GM21381 (cell line): ENCODE data around the gene ZFAND3.
A peak's percentile ranks its signal among the peaks of the same experiment; 100 is the strongest.

ENCODE experiments used
- ATAC-seq: cut with Tn5 transposase; IDR thresholded peaks from one replicate; pipeline ENCODE4 v1.9.1; 2021; ENCODE audit warnings: mild to moderate bottlenecking, moderate library complexity; ENCODE audit not compliant: unreplicated experiment

The ZFAND3 gene

DNA sequence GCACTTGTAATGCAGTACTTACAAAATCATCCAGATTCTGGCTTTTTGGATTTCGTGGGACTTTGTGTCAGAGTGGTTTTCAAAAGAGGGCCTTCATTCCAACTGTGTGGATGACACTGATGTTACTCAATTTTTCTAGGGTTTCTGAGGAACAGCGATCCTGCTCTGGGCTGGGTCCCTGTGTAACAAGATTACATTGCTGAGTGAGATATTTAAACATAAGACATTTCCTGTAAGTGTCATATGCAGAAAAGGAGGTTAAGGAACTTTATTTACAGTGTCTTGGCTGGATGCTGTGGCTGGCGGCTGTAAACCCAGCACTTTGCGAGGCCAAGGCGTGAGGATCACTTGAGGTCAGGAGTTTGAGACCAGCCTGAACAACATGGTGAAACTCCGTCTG is 6.7 kb downstream of the ZFAND3 start:
- no peak for ATAC-seq

DNA sequence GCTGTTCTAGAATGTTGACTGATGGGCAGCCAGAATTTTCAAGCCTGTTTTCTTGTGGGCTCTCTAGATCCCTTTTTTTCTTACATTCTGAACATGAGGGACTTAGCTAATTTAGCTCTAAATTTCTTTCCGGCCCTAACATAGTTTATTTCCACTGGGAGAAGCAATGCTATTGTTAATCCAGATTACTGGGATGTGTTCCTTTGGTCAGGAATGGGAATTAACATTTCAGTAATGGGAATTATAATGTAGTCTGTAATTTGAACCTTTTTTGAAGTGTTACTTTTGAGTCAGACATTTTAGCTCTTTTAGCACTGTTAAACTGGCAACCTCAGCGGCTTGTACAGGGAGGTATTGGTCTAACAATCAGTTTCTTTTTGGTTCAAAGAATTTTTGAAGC is 7.5 kb downstream of the ZFAND3 start:
- no peak for ATAC-seq

DNA sequence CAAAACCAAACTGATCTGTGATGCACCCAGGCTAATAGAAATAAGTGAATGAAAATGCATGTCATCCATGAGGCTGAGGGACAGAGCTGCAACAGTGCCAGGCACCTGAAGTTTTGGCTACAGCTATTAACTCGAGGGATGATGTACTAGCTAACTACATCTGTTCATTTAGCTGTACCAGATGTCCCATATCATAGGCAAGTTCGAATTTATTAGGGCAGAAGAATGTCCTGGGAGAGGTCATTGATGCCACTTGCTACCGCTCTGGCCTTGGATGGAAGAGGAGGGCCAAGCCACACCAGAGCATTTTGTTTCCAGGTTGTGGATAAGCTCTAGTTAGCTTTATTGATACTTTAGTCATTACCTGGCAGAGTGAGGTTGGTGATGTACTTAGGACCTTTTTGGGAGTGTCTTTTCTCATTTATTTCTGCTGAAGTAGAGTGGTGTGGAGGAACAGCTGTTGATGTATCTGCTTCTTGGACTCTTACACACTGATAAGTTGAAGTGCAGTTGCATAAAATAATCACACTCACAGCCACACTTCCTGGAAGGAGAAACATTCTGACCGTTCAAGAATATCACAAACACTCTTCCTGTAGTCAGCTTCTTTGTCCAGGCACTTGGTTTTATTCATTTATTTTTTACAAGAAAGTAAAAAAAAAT is 8.2 kb downstream of the ZFAND3 start:
- no peak for ATAC-seq

- ATAC-seq, result no peak
Observed at GRCh38 chr6:37830225-37830624, 10.7 kb downstream of the ZFAND3 start.

- ATAC-seq, result no peak
Observed at GRCh38 chr6:37831457-37831856, 11.9 kb downstream of the ZFAND3 start.

- ATAC-seq, result no peak
Observed at GRCh38 chr6:37835923-37836322, 16.4 kb downstream of the ZFAND3 start.

DNA sequence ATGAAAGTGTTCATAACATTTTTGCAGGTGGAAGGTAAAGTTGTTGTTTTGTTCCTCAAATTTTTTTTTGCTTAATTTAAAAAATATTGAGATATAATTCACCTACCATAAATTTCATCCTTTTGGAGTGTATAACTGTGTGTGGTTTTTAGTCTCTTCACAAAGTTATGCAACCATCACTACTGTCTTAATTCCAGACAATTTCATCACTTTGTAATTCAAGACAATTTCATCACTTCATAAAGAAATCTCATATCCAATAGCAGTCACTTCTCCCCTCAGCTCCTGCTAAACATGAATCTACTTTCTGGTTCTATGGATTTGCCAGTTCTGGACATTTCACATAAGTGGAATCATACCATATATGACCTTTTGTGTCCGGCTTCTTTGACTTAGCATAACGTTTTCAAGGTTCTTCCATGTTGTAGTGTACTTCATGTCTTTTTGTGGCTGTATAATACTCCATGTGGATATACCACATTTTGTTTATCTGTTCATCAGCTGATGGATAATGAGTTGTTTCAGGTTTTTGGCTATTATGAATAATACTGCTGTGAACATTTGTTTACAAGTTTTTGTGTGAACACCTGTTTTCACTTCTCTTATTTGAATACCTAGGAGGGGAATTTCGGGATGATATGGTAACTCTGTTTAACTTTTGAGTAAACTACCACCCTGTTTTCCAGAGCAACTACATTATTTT is 18.8 kb downstream of the ZFAND3 start:
- no peak for ATAC-seq

- no peak for ATAC-seq
Observed at GRCh38 chr6:37840143-37840939, 20.8 kb downstream of the ZFAND3 start.

DNA sequence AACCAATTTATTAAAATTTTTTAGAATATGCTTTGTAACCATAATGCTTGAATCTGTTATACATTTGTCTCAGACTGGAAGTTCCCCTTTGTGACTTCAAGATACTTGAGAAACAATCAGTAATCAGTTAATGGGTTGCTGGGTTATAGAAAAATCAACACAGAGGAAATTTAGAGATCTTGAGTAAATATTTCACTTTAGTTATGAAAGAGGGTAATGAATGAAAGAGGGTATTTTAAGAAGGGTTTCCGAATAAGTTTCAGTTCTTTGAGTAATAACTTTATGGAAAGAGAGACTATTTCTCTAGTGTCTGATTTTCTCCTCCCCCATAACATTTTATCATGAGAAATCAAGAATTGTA is 21.4 kb downstream of the ZFAND3 start:
- ATAC-seq, result peak; percentile 54

- ATAC-seq, result no peak
Observed at GRCh38 chr6:37845026-37845911, 25.7 kb downstream of the ZFAND3 start.

DNA sequence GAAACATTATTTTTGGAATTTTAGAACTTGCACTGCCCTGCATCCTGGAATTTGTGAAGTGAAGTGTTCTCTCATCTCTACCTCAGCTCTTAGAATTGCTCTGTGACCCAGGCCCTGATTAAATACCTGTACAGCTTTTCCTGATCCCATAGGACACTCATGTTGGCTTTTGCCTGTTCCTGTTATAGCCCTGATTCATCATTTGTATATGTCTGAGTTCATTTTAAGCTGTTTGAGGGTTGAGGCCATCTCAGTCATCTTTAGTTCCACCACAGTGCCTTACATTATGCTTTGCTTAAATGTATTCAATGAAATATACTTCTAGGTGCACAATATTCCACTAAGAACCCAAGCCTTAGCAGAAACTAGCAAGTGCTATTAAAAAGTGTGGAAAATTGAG is 26.4 kb downstream of the ZFAND3 start:
- no peak for ATAC-seq

GRCh38 chr6:37847704-37848103 is 28.2 kb downstream of the ZFAND3 start:
- ATAC-seq, result no peak

DNA sequence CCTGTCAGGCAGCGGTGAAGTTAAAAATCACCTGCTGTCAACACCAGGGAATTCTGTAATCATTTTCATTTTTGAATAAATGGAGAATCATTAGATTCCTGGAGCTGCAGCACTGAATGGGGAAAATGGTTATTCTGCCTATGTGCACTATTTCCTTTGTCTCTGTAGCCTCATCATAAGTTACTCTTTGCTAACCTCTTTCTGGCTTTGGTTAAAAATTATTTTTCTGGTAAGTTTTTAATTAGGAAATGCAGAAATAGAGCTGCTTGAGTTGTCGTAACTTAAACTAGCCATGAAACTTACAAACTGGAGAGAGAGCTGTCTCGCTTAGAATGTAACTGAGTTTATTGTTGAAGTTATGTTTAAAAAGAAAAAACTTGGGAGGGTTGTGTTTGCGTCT is 28.8 kb downstream of the ZFAND3 start:
- no peak for ATAC-seq

DNA sequence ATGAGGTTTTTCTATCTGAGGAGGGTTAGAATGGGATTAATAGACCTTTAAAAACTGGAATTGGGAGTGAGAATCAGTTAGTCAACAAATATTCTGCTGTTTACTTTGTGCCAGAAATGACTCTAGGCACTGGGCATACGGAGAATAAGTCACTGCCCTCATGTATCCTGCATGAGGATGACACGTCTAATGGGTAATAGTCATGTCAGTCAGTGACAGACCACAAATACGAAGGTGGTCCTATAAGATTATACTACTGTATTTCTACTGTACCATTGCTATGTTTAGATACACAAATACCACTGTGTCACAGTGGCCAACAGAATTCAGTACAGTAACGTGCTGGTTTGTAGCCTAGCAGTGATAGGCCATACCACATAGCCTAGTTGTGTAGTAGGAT is 30.7 kb downstream of the ZFAND3 start:
- no peak for ATAC-seq

GRCh38 chr6:37850728-37851285 is 31.3 kb downstream of the ZFAND3 start:
- no peak for ATAC-seq

DNA sequence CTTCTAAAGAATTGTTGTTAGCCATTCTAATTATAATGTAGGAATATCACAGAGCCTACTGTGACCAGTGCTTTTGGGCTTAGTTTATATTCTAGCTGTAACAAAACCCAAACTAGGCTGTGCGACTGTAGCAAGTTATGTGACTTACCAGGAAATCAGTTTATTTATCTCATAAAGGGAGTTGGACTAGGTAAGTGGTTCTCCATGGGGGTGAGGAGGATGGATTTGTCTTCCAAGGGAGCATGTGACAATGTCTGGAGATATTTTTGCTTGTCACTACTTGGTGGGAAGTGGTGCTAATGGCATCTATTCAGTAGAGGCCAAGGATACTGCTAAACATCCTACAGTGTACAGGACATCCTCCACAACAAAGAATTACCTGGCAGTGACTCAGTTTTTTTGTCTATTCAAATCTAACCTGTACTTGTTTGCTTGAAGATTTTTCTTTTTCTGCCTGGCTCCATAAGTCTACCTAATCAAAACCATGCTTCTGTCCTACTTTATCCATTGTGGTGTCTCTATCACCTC is 32.5 kb downstream of the ZFAND3 start:
- ATAC-seq, result no peak

- ATAC-seq, result no peak
Observed at GRCh38 chr6:37856285-37856684, 36.8 kb downstream of the ZFAND3 start.

DNA sequence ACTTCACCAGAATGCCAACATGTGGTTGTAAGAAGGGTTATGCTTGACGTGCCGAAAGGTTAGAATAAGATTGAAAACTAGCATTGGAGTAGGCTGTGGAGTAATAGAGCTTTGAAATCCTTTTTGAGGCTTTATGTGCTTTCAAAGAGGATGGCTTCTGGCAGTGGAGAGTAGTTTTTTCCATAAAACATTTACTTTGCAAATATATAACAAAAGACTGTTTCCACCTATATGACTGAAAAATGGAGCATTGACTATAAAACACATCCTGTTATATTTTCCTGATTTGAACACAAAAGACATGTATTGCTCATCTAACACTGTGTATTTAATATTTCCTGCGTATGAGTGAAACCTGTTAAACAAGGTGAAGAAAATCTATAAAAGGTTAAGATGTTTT is 38.8 kb downstream of the ZFAND3 start:
- ATAC-seq, result no peak

- no peak for ATAC-seq
Observed at GRCh38 chr6:37860226-37860839, 40.8 kb downstream of the ZFAND3 start.

GRCh38 chr6:37861452-37861851 is 41.9 kb downstream of the ZFAND3 start:
- no peak for ATAC-seq
